ENCODE measurements around the gene MEAK7. TPM values are rescaled to one million over a fixed set of nuclear protein-coding genes. Genes with fewer than 3 reads are reported as not detected.

Gene MEAK7
- polyA plus RNA-seq, 1 experiment: 22.8 TPM

GRCh38 chr16:84534815-84535214 is 30.4 kb upstream of the MEAK7 start:
- Histone ChIP-seq H3K9me3 (ENCODE audit: control insufficient read depth, insufficient read depth, low read length) (peaks cover 6% of the 10 kb centered on the region; the same call in 1 of the 2 replicates), H3K4me3 (ENCODE audit: low read depth, low read length) (no peak overlapping the region), H3K27me3 (ENCODE audit: control insufficient read depth, insufficient read depth, low read length) (no peaks in the 10 kb centered on the region), H3K27ac (ENCODE audit: low read depth, low read length) (no peak overlapping the region)
- ChIA-PET CTCF (no interaction called here), POLR2A (no interaction called here)
- TF ChIP-seq CTCF (IDR thresholded peaks at IDR 0.05; ENCODE audit: low read depth, low read length): no peak
- DNase-seq (ENCODE audit: low read depth, low spot score): no peak

GRCh38 chr16:84532855-84533486 is 28.5 kb upstream of the MEAK7 start:
- ChIA-PET CTCF (interaction anchor here (0.5 to 2.2 kb wide), 7 partner anchors 22 to 193 kb away, joined by 3 to 12 read pairs (median 5); no protein-coding TSS in a partner anchor), POLR2A (interaction anchor here (0.6 to 2.0 kb wide), 6 partner anchors 15 to 160 kb away, joined by 3 to 11 read pairs (median 7); partner anchors contain the start of genes COTL1 and MEAK7)
- DNase-seq (ENCODE audit: low read depth, low spot score): no peak
- no peak for TF ChIP-seq CTCF (IDR thresholded peaks at IDR 0.05; ENCODE audit: low read depth, low read length)
- peaks cover 13% of the 10 kb centered on the region; the same call in 1 of the 2 replicates for H3K9me3 ChIP-seq (ENCODE audit: control insufficient read depth, insufficient read depth, low read length)
- no peaks in the 10 kb centered on the region for H3K27me3 ChIP-seq (ENCODE audit: control insufficient read depth, insufficient read depth, low read length)
- H3K27ac ChIP-seq (ENCODE audit: low read depth, low read length): peak overlapping the region; percentile 98
- no peak overlapping the region for H3K4me3 ChIP-seq (ENCODE audit: low read depth, low read length)

GRCh38 chr16:84532291-84532724 is 27.8 kb upstream of the MEAK7 start:
- ChIA-PET POLR2A (interaction anchor here (0.6 to 2.0 kb wide), 6 partner anchors 14 to 160 kb away, joined by 3 to 11 read pairs (median 7); partner anchors contain the start of genes COTL1 and MEAK7), CTCF (interaction anchor here (0.7 to 2.2 kb wide), 6 partner anchors 21 to 194 kb away, joined by 3 to 12 read pairs (median 6); no protein-coding TSS in a partner anchor)

GRCh38 chr16:84531671-84532111 is 27.2 kb upstream of the MEAK7 start:
- no peak for TF ChIP-seq CTCF (IDR thresholded peaks at IDR 0.05; ENCODE audit: low read depth, low read length)
- Histone ChIP-seq H3K4me3 (ENCODE audit: low read depth, low read length) (no peak overlapping the region), H3K27ac (ENCODE audit: low read depth, low read length) (peak overlapping the region; percentile 98), H3K27me3 (ENCODE audit: control insufficient read depth, insufficient read depth, low read length) (no peaks in the 10 kb centered on the region), H3K9me3 (ENCODE audit: control insufficient read depth, insufficient read depth, low read length) (peaks cover 13% of the 10 kb centered on the region; the same call in 1 of the 2 replicates)
- CTCF ChIA-PET: interaction anchor here (1.2 to 2.2 kb wide), 3 partner anchors 20 to 195 kb away, joined by 7 to 12 read pairs (median 10); no protein-coding TSS in a partner anchor
- POLR2A ChIA-PET: interaction anchor here (1.2 to 2.0 kb wide), 5 partner anchors 14 to 86 kb away, joined by 3 to 11 read pairs (median 7); partner anchors contain the start of genes COTL1 and MEAK7
- no peak for DNase-seq (ENCODE audit: low read depth, low spot score)

More at GRCh38 chr16:84532291-84532724, 27.8 kb upstream of the MEAK7 start:
- peak; percentile 94 for DNase-seq (ENCODE audit: low read depth, low spot score)
- Histone ChIP-seq H3K4me3 (ENCODE audit: low read depth, low read length) (no peak overlapping the region), H3K9me3 (ENCODE audit: control insufficient read depth, insufficient read depth, low read length) (peaks cover 13% of the 10 kb centered on the region; the same call in 1 of the 2 replicates), H3K27ac (ENCODE audit: low read depth, low read length) (peak overlapping the region; percentile 98), H3K27me3 (ENCODE audit: control insufficient read depth, insufficient read depth, low read length) (no peaks in the 10 kb centered on the region)
- no peak for TF ChIP-seq CTCF (IDR thresholded peaks at IDR 0.05; ENCODE audit: low read depth, low read length)

GRCh38 chr16:84530590-84530989 is 26.1 kb upstream of the MEAK7 start:
- no peak overlapping the region for H3K4me3 ChIP-seq (ENCODE audit: low read depth, low read length)
- POLR2A ChIA-PET: no interaction called here

More at GRCh38 chr16:84530590-84530989, 26.1 kb upstream of the MEAK7 start:
- no peaks in the 10 kb centered on the region for H3K27me3 ChIP-seq (ENCODE audit: control insufficient read depth, insufficient read depth, low read length)
- no peak for DNase-seq (ENCODE audit: low read depth, low spot score)
- peaks cover 13% of the 10 kb centered on the region; the same call in 1 of the 2 replicates for H3K9me3 ChIP-seq (ENCODE audit: control insufficient read depth, insufficient read depth, low read length)
- no peak for TF ChIP-seq CTCF (IDR thresholded peaks at IDR 0.05; ENCODE audit: low read depth, low read length)
- CTCF ChIA-PET: interaction anchor here (0.6 to 4.1 kb wide), 2 partner anchors 8 to 19 kb away, joined by 4 to 23 read pairs; no protein-coding TSS in a partner anchor
- H3K27ac ChIP-seq (ENCODE audit: low read depth, low read length): no peak overlapping the region
